ENCODE data around the gene FBXO28. TPM values are rescaled to one million over a fixed set of nuclear protein-coding genes. Genes with fewer than 3 reads are reported as not detected.

The FBXO28 gene
- total RNA-seq, 1 experiment from 2014 or later: 37.0 TPM

GRCh38 chr1:224198572-224198971 is 84.7 kb downstream of the FBXO28 start:
- no peak overlapping the region for H3K4me3 ChIP-seq (replicated peaks in 1 of 2; ENCODE audit: low read depth in 1 of 2, low read length in 2 of 2)
- intact Hi-C loops (cut with micrococcal nuclease): no loop called here
- H3K27me3 ChIP-seq (ENCODE audit: insufficient read depth, low read length): no peaks in the 10 kb centered on the region
- H3K9me3 ChIP-seq (ENCODE audit: control insufficient read depth in 1 of 2, insufficient read depth in 1 of 2, low read depth in 1 of 2, low read length in 2 of 2): no peaks in the 10 kb centered on the region
- no peaks in the 10 kb centered on the region; a peak in 2 of 4 replicates for H3K4me1 ChIP-seq (ENCODE audit: control insufficient read depth in 1 of 2, insufficient read depth in 2 of 2, low read length in 2 of 2)
- no peak overlapping the region for H3K9ac ChIP-seq (ENCODE audit: low read length)
- H3K79me2 ChIP-seq (ENCODE audit: insufficient read depth, low read length): no peaks in the 10 kb centered on the region
- CTCF ChIA-PET: no interaction called here
- no peak overlapping the region for H3K27ac ChIP-seq (ENCODE audit: low read depth, low read length)
- BruUV-seq (replicated peaks): no TSS peak
- no peaks in the 10 kb centered on the region for H4K20me1 ChIP-seq (ENCODE audit: insufficient read depth)
- H3K36me3 ChIP-seq (ENCODE audit: control insufficient read depth in 1 of 2, insufficient read depth in 2 of 2, low read length in 2 of 2): no peaks in the 10 kb centered on the region
- H2AFZ ChIP-seq (ENCODE audit: low read depth, low read length, poor library complexity, severe bottlenecking): no peak overlapping the region
- H3K9me2 ChIP-seq (ENCODE audit: insufficient read depth): no peaks in the 10 kb centered on the region
- DNase-seq (ENCODE audit: low read depth, low spot score) (no peak), ATAC-seq (no peak)
- POLR2A ChIA-PET: no interaction called here
- no peak overlapping the region for H3K4me2 ChIP-seq (ENCODE audit: low read length)
- TF ChIP-seq JUND (IDR thresholded peaks at IDR 0.05) (no peak), ZFX (IDR thresholded peaks at IDR 0.05) (no peak), CBX3 (IDR thresholded peaks at IDR 0.05; ENCODE audit: low read depth) (no peak), FOSL1 (IDR thresholded peaks at IDR 0.05; ENCODE audit: low read depth) (no peak), EZH2phosphoT487 (IDR thresholded peaks at IDR 0.05; ENCODE audit: borderline replicate concordance) (no peak)
- RAD21 ChIA-PET (ENCODE audit: low non-redundant PET in 1 of 2, low total read pairs in 2 of 2, uncharacterized antibody in 2 of 2, unreplicated experiment in 2 of 2): no interaction called here

GRCh38 chr1:224199679-224200078 is 85.8 kb downstream of the FBXO28 start:
- H3K4me3 ChIP-seq (replicated peaks in 1 of 2; ENCODE audit: low read depth in 1 of 2, low read length in 2 of 2): no peak overlapping the region
- no TSS peak for BruUV-seq (replicated peaks)
- no peaks in the 10 kb centered on the region for H3K9me2 ChIP-seq (ENCODE audit: insufficient read depth)
- H3K4me1 ChIP-seq (ENCODE audit: control insufficient read depth in 1 of 2, insufficient read depth in 2 of 2, low read length in 2 of 2): peaks cover 6% of the 10 kb centered on the region in 2 experiments
- H3K9ac ChIP-seq (ENCODE audit: low read length): no peak overlapping the region
- RAD21 ChIA-PET (ENCODE audit: low non-redundant PET in 1 of 2, low total read pairs in 2 of 2, uncharacterized antibody in 2 of 2, unreplicated experiment in 2 of 2): no interaction called here
- no peak overlapping the region for H3K4me2 ChIP-seq (ENCODE audit: low read length)
- H3K36me3 ChIP-seq (ENCODE audit: control insufficient read depth in 1 of 2, insufficient read depth in 2 of 2, low read length in 2 of 2): no peaks in the 10 kb centered on the region
- no peaks in the 10 kb centered on the region for H4K20me1 ChIP-seq (ENCODE audit: insufficient read depth)
- H3K27me3 ChIP-seq (ENCODE audit: insufficient read depth, low read length): no peaks in the 10 kb centered on the region
- CTCF ChIA-PET: no interaction called here
- H3K27ac ChIP-seq (ENCODE audit: low read depth, low read length): no peak overlapping the region
- no peak overlapping the region for H2AFZ ChIP-seq (ENCODE audit: low read depth, low read length, poor library complexity, severe bottlenecking)
- DNase-seq (ENCODE audit: low read depth, low spot score) (no peak), ATAC-seq (no peak)
- no peaks in the 10 kb centered on the region for H3K9me3 ChIP-seq (ENCODE audit: control insufficient read depth in 1 of 2, insufficient read depth in 1 of 2, low read depth in 1 of 2, low read length in 2 of 2)
- POLR2A ChIA-PET: no interaction called here
- no peak for TF ChIP-seq POLR2AphosphoS5 (IDR thresholded peaks at IDR 0.05; ENCODE audit: low read depth, low read length)
- TF ChIP-seq EGR1 (IDR thresholded peaks at IDR 0.05; ENCODE audit: low read depth): no peak
- TF ChIP-seq ATF3 (IDR thresholded peaks at IDR 0.05): no peak
- no peak for TF ChIP-seq RAD21 (IDR thresholded peaks at IDR 0.05; ENCODE audit: low read depth)
- no peak for TF ChIP-seq ZBTB33 (IDR thresholded peaks at IDR 0.05; ENCODE audit: extremely low read depth, insufficient replicate concordance, low read length)
- no peaks in the 10 kb centered on the region for H3K79me2 ChIP-seq (ENCODE audit: insufficient read depth, low read length)
- intact Hi-C loops (cut with micrococcal nuclease): no loop called here

Data from HCT116 (cell line).